Measurements from ENCODE around the gene SENP7. TPM values are rescaled to one million over a fixed set of nuclear protein-coding genes. Genes with fewer than 3 reads are reported as not detected.

Gene SENP7
- total and polyA plus RNA-seq, 2 experiments from 2014 or later: 5.0 to 9.0 TPM

GRCh38 chr3:101530686-101531047, 17.7 kb upstream of the SENP7 start:
- Histone ChIP-seq H3K36me3 (ENCODE audit: insufficient read depth) (no peaks in the 10 kb centered on the region), H3K27ac (ENCODE audit: low read depth) (peak overlapping the region; percentile 87), H4K20me1 (replicated peaks; ENCODE audit: insufficient read depth) (no peaks in the 10 kb centered on the region), H3K4me3 (no peak overlapping the region), H3K9me2 (ENCODE audit: insufficient read depth) (peaks cover 2% of the 10 kb centered on the region; the same call in 1 of the 2 replicates), H3K4me2 (no peak overlapping the region), H3F3A (replicated peaks; ENCODE audit: low read depth) (no peaks in the 10 kb centered on the region), H3K27me3 (ENCODE audit: insufficient read depth) (no peaks in the 10 kb centered on the region), H3K4me1 (ENCODE audit: insufficient read depth) (peaks cover 17% of the 10 kb centered on the region), H3K79me2 (replicated peaks; ENCODE audit: insufficient read depth) (no peaks in the 10 kb centered on the region), H2AFZ (no peak overlapping the region)
- Mint-ChIP-seq H3K4me1 (peaks cover 17% of the 10 kb centered on the region; the same call in 2 of the 3 replicates), H3K9me3 (peaks cover 44% of the 10 kb centered on the region), H3K4me3 (no peak overlapping the region), H3K36me3 (ENCODE audit: low read depth) (peaks cover 30% of the 10 kb centered on the region), H3K27me3 (ENCODE audit: insufficient read depth, low read depth, poor library complexity) (no peaks in the 10 kb centered on the region), H3K27ac (no peak overlapping the region)
- ATAC-seq (no peak), DNase-seq (ENCODE audit: low spot score) (no peak)
- TF ChIP-seq NANOG (IDR thresholded peaks at IDR 0.05; ENCODE audit: borderline replicate concordance) (no peak), ZNF331 (CRISPR knock-in tag; IDR thresholded peaks at IDR 0.05; ENCODE audit: low read depth) (no peak), EZH2 (IDR thresholded peaks at IDR 0.05; ENCODE audit: low read depth, unreplicated experiment) (no peak), REST (IDR thresholded peaks at IDR 0.05; ENCODE audit: unreplicated experiment) (no peak), ETS1 (IDR thresholded peaks at IDR 0.05) (no peak), CREB1 (CRISPR knock-in tag; IDR thresholded peaks at IDR 0.05; ENCODE audit: low read depth) (no peak), EZH2phosphoT487 (IDR thresholded peaks at IDR 0.05; ENCODE audit: unreplicated experiment) (no peak), POLR2AphosphoS5 (IDR thresholded peaks at IDR 0.05; ENCODE audit: low read depth) (no peak), JUNB (IDR thresholded peaks at IDR 0.05; ENCODE audit: unreplicated experiment) (no peak)

- DNase-seq (ENCODE audit: low spot score) (peak; percentile 63), ATAC-seq (peak; percentile 99)
- no peaks in the 10 kb centered on the region for H3K79me2 ChIP-seq (replicated peaks; ENCODE audit: insufficient read depth)
- H4K20me1 ChIP-seq (replicated peaks; ENCODE audit: insufficient read depth): no peaks in the 10 kb centered on the region
- H3F3A ChIP-seq (replicated peaks; ENCODE audit: low read depth): no peaks in the 10 kb centered on the region
- peaks cover 50% of the 10 kb centered on the region for H3K9me3 Mint-ChIP-seq
- TF ChIP-seq STAT1 (IDR thresholded peaks at IDR 0.05; ENCODE audit: unreplicated experiment): no peak
- H3K36me3 ChIP-seq (ENCODE audit: insufficient read depth): no peaks in the 10 kb centered on the region
- H3K4me3 ChIP-seq: no peak overlapping the region
- peaks cover 2% of the 10 kb centered on the region; the same call in 1 of the 2 replicates for H3K9me2 ChIP-seq (ENCODE audit: insufficient read depth)
- H3K27ac ChIP-seq (ENCODE audit: low read depth): peak overlapping the region; percentile 87
- H3K27me3 Mint-ChIP-seq (ENCODE audit: insufficient read depth, low read depth, poor library complexity): peaks cover under 1% of the 10 kb centered on the region
- no peak overlapping the region for H3K27ac Mint-ChIP-seq
- H3K4me2 ChIP-seq: no peak overlapping the region
- peaks cover 17% of the 10 kb centered on the region; the same call in 2 of the 3 replicates for H3K4me1 Mint-ChIP-seq
- H3K36me3 Mint-ChIP-seq (ENCODE audit: low read depth): peaks cover 35% of the 10 kb centered on the region
- H3K27me3 ChIP-seq (ENCODE audit: insufficient read depth): no peaks in the 10 kb centered on the region
- H3K4me3 Mint-ChIP-seq: no peak overlapping the region
- H2AFZ ChIP-seq: no peak overlapping the region
- peaks cover 17% of the 10 kb centered on the region for H3K4me1 ChIP-seq (ENCODE audit: insufficient read depth)
Measured at GRCh38 chr3:101529816-101530685, 17.0 kb upstream of the SENP7 start.
